ENCODE data around the gene KCNQ4. TPM values are rescaled to one million over a fixed set of nuclear protein-coding genes. Genes with fewer than 3 reads are reported as not detected.

The KCNQ4 gene
- total RNA-seq, 4 donors from 2014 or later: 1.1 to 3.3 (median 2.4) TPM

- Histone ChIP-seq H3K27ac (no peak overlapping the region), H3K9me3 (no peaks in the 10 kb centered on the region), H3K4me3 (no peak overlapping the region), H3K27me3 (no peaks in the 10 kb centered on the region), H3K36me3 (no peaks in the 10 kb centered on the region), H3K4me1 (no peaks in the 10 kb centered on the region)
- TF ChIP-seq CTCF (IDR thresholded peaks at IDR 0.05) (no peak), POLR2A (IDR thresholded peaks at IDR 0.05) (no peak)
- no peak for DNase-seq
Measured at GRCh38 chr1:40872276-40872675, 88.7 kb downstream of the KCNQ4 start.

GRCh38 chr1:40873863-40874472 is 90.4 kb downstream of the KCNQ4 start:
- H3K4me3 ChIP-seq: no peak overlapping the region
- no peak for DNase-seq
- TF ChIP-seq CTCF (IDR thresholded peaks at IDR 0.05) (no peak), POLR2A (IDR thresholded peaks at IDR 0.05) (no peak)

DNA sequence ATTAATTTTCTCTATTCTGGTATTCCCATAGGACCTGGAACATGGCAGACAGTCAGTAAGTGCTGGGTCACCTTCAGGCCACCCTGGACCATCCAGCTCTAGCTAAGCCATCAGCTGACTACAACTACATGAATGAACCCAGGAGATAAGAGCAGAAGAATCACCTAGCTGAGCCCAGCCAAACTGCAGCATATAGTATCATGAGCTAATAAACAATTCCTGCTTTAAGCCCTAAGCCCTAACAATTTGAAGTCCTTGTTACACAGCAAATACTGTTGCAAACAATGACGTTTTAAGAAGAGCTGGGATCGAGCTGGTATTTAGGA is 92.8 kb downstream of the KCNQ4 start:
- Histone ChIP-seq H3K4me1 (peaks cover 0 to 6% (median 0%) of the 10 kb centered on the region in 4 donors), H3K27me3 (no peaks in the 10 kb centered on the region), H3K4me3 (no peak overlapping the region), H3K36me3 (no peaks in the 10 kb centered on the region), H3K9me3 (no peaks in the 10 kb centered on the region), H3K27ac (no peak overlapping the region)
- TF ChIP-seq CTCF (IDR thresholded peaks at IDR 0.05) (no peak), POLR2A (IDR thresholded peaks at IDR 0.05) (no peak)
- no peak for DNase-seq

More at GRCh38 chr1:40873863-40874472, 90.4 kb downstream of the KCNQ4 start:
- peaks cover 0 to 6% (median 0%) of the 10 kb centered on the region in 4 donors for H3K4me1 ChIP-seq
- no peaks in the 10 kb centered on the region for H3K27me3 ChIP-seq
- no peak overlapping the region for H3K27ac ChIP-seq
- H3K36me3 ChIP-seq: no peaks in the 10 kb centered on the region
- no peaks in the 10 kb centered on the region for H3K9me3 ChIP-seq

DNA sequence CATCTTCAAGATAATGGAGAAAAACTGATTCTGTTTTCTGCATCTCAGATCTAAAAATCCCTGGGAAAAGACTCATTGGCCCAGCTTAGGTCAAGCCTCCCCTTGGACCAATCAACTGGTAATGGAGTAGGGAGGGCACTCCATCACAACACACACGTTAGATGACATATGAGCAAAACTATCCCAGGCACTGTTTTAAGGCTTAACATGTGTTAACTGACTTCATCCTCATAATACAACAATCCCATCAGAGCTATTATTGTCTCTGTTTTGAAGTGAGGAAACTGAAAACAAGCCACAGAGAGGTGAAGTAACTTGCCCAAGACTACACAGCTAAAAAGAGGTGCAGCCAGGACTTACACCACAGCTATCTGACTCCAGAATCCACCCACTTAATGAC is 93.3 kb downstream of the KCNQ4 start:
- Histone ChIP-seq H3K4me3 (no peak overlapping the region), H3K27ac (peak overlapping the region in 2 of 4 donors; percentile 2 to 35), H3K36me3 (no peaks in the 10 kb centered on the region), H3K4me1 (peaks cover 0 to 6% (median 0%) of the 10 kb centered on the region in 4 donors), H3K9me3 (no peaks in the 10 kb centered on the region), H3K27me3 (no peaks in the 10 kb centered on the region)
- no peak for TF ChIP-seq POLR2A (IDR thresholded peaks at IDR 0.05)
- no peak for TF ChIP-seq CTCF (IDR thresholded peaks at IDR 0.05)
- no peak for DNase-seq

DNA sequence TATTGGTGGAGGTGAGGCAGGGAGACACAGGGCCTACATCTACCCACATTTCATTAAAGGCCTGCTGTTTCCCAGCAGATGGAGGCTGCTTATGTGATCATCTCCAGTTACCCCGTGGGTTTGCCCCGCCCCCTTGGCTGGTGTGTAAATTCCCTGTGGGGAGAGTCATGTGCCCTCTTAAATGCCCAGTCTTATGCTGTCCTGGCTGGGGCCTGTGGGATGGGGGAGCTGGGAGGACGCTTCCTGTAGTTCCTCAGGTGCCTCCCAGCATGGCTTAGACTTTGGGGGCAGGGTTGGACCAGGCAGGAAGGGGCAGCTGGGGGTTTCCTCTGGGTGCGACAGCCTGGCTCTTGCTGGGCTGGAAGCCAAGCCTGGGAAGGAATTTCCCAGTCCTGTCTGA is 94.1 kb downstream of the KCNQ4 start:
- H3K4me3 ChIP-seq: no peak overlapping the region
- H3K9me3 ChIP-seq: no peaks in the 10 kb centered on the region
- H3K36me3 ChIP-seq: no peaks in the 10 kb centered on the region
- peak in 1 of 3 donors; percentile 53 for DNase-seq
- no peaks in the 10 kb centered on the region for H3K27me3 ChIP-seq
- no peak for TF ChIP-seq CTCF (IDR thresholded peaks at IDR 0.05)
- no peak for TF ChIP-seq POLR2A (IDR thresholded peaks at IDR 0.05)
- peak overlapping the region in 3 of 4 donors; percentile 2 to 35 (median 3) for H3K27ac ChIP-seq
- peaks cover 0 to 6% (median 0%) of the 10 kb centered on the region in 4 donors for H3K4me1 ChIP-seq

GRCh38 chr1:40878906-40879305 is 95.3 kb downstream of the KCNQ4 start:
- DNase-seq: no peak
- no peaks in the 10 kb centered on the region for H3K36me3 ChIP-seq
- H3K27ac ChIP-seq: no peak overlapping the region
- no peaks in the 10 kb centered on the region for H3K27me3 ChIP-seq
- H3K4me1 ChIP-seq: peaks cover 0 to 6% (median 0%) of the 10 kb centered on the region in 4 donors
- H3K4me3 ChIP-seq: no peak overlapping the region
- TF ChIP-seq POLR2A (IDR thresholded peaks at IDR 0.05): no peak
- no peak for TF ChIP-seq CTCF (IDR thresholded peaks at IDR 0.05)
- no peaks in the 10 kb centered on the region for H3K9me3 ChIP-seq
